ENCODE data around the gene TMEM205. TPM values are rescaled to one million over a fixed set of nuclear protein-coding genes. Genes with fewer than 3 reads are reported as not detected.

Gene TMEM205
- total and polyA plus RNA-seq, 2 of the 13 experiments (the other 11 are each of a cell fraction or from before 2014, with no cell fraction given) = 45.5 to 98.7 TPM

- TF ChIP-seq SOX13 (IDR thresholded peaks at IDR 0.05) = no peak
- peak in 1 of 2 experiments; percentile 70; a peak in 2 of 4 replicates for TF ChIP-seq SOX13 (CRISPR knock-in tag; conservative IDR thresholded peaks at IDR 0.05 in 1 of 2, IDR thresholded peaks at IDR 0.05 in 1 of 2)
- TF ChIP-seq MBD4 (IDR thresholded peaks at IDR 0.05; ENCODE audit: borderline replicate concordance, low read length) = no peak
- peak; percentile 86 for TF ChIP-seq HMG20A (CRISPR knock-in tag; IDR thresholded peaks at IDR 0.05; ENCODE audit: borderline replicate concordance)
- no peak for TF ChIP-seq RORA (CRISPR knock-in tag; IDR thresholded peaks at IDR 0.05)
- TF ChIP-seq PHF5A (CRISPR knock-in tag; IDR thresholded peaks at IDR 0.05; ENCODE audit: low read depth, unreplicated experiment) = no peak
- TF ChIP-seq ZFP36L2 (CRISPR knock-in tag; IDR thresholded peaks at IDR 0.05) = no peak
- no peak for TF ChIP-seq ZNF296 (CRISPR knock-in tag; conservative IDR thresholded peaks at IDR 0.05)
- TF ChIP-seq EEA1 (CRISPR knock-in tag; IDR thresholded peaks at IDR 0.05; ENCODE audit: borderline replicate concordance) = no peak
- TF ChIP-seq CEBPZ (IDR thresholded peaks at IDR 0.05; ENCODE audit: low read length) = no peak
- TF ChIP-seq MED8 (CRISPR knock-in tag; IDR thresholded peaks at IDR 0.05; ENCODE audit: insufficient replicate concordance) = peak; percentile 58
- no peak for TF ChIP-seq ZNF605 (CRISPR knock-in tag; IDR thresholded peaks at IDR 0.05)
- no peak for TF ChIP-seq ZSCAN31 (CRISPR knock-in tag; IDR thresholded peaks at IDR 0.05; ENCODE audit: low read depth)
- TF ChIP-seq HBP1 (CRISPR knock-in tag; IDR thresholded peaks at IDR 0.05; ENCODE audit: low read depth) = no peak
- no peak for TF ChIP-seq ZNF713 (CRISPR knock-in tag; IDR thresholded peaks at IDR 0.05)
- no peak for TF ChIP-seq JARID2 (CRISPR knock-in tag; IDR thresholded peaks at IDR 0.05; ENCODE audit: insufficient replicate concordance)
- peak; percentile 45; the same call in 1 of the 2 replicates for TF ChIP-seq MYC (CRISPR knock-in tag; IDR thresholded peaks at IDR 0.05; ENCODE audit: borderline replicate concordance)
- TF ChIP-seq TARDBP (CRISPR knock-in tag; IDR thresholded peaks at IDR 0.05) = peak; percentile 71
- TF ChIP-seq HOXA3 (CRISPR knock-in tag; IDR thresholded peaks at IDR 0.05) = peak; percentile 52; the same call in 1 of the 2 replicates
- peak; percentile 78 for TF ChIP-seq PAXIP1 (CRISPR knock-in tag; conservative IDR thresholded peaks at IDR 0.05)
- TF ChIP-seq ZNF558 (CRISPR knock-in tag; IDR thresholded peaks at IDR 0.05; ENCODE audit: borderline replicate concordance) = no peak
- no peak for TF ChIP-seq BORCS8-MEF2B (CRISPR knock-in tag; IDR thresholded peaks at IDR 0.05)
These were observed 21.9 kb downstream of the TMEM205 start (continued) for GRCh38 chr19:11324079-11324661.
